Spleen (tissue), 7 donors: ENCODE measurements around the gene SPIRE2.

Experiments
- CTCF ChIP-seq, 11 experiments: fragments of 200-600 bp in 7 of 11; fragments of 450-650 bp in 4 of 11; sonication (generic) in 4 of 11; IDR thresholded peaks in 8 of 11; conservative IDR thresholded peaks in 3 of 11; 1 replicate in 7 of 11; 2 replicates in 4 of 11; pipeline versions ENCODE4 v1.4.0 to v1.8.0; 2016 to 2021; ENCODE audit warnings: antibody characterized with exemption in 11 of 11, inconsistent platforms in 4 of 11, mild to moderate bottlenecking in 1 of 11
- POLR2A ChIP-seq, 3 donors: fragments of 450-650 bp; IDR thresholded peaks; one replicate each; pipeline ENCODE4 v1.5.1; 2017; ENCODE audit warnings: antibody characterized with exemption in 3 of 3, mild to moderate bottlenecking in 1 of 3
- donor health status: DM: no; HTN: no; CAD: no; lungs with moderate emphysema.
- donor health status: DM: no; HTN: no; CAD: no.
- donor health status: DM: no; HTN: no; CAD: no.

GRCh38 chr16:89787365-89787805 is 40.9 kb upstream of the SPIRE2 start:
- TF ChIP-seq POLR2A (IDR thresholded peaks at IDR 0.05) (no peak), CTCF (IDR thresholded peaks at IDR 0.05 in 8 of 11, conservative IDR thresholded peaks at IDR 0.05 in 3 of 11) (no peak)
